Neural cell (in vitro differentiated cells): ENCODE data around the gene DCDC2. TPM values are rescaled to one million over a fixed set of nuclear protein-coding genes. Genes with fewer than 3 reads are reported as not detected.

ENCODE experiments used
- H2AFZ ChIP-seq: fragments of 200-600, 300-800 bp; sonication (generic), shearing (Covaris generic); 2 replicates; pipeline ENCODE4 v1.6.0; 2014; ENCODE audit warnings: low read depth, mild to moderate bottlenecking, antibody characterized with exemption, low read length, moderate library complexity
- H3F3A ChIP-seq: fragments of 200-600 bp; shearing (Covaris generic); 2 replicates; pipeline ENCODE4 v1.6.1; 2016; ENCODE audit warnings: mild to moderate bottlenecking, moderate library complexity, mixed read lengths, antibody characterized with exemption, low read length; ENCODE audit not compliant: insufficient read depth, poor library complexity, severe bottlenecking
- H3K27ac ChIP-seq: fragments of 200-600, 300-800 bp; sonication (generic), shearing (Covaris generic); 2 replicates; pipeline ENCODE4 v1.5.1; 2014; ENCODE audit warnings: mild to moderate bottlenecking, low read length, moderate library complexity
- H3K27me3 ChIP-seq: fragments of 300-800, 200-600 bp; sonication (generic), shearing (Covaris generic); 2 replicates; pipeline ENCODE4 v1.6.0; 2014; ENCODE audit warnings: mild to moderate bottlenecking, low read depth, low read length, moderate library complexity; ENCODE audit not compliant: insufficient read depth
- H3K36me3 ChIP-seq: fragments of 300-800, 200-600 bp; sonication (generic), shearing (Covaris generic); 2 replicates; pipeline ENCODE4 v1.5.1; 2014; ENCODE audit warnings: mild to moderate bottlenecking, antibody characterized with exemption, low read length, moderate library complexity; ENCODE audit not compliant: insufficient read depth
- H3K4me2 ChIP-seq: fragments of 300-800, 200-600 bp; sonication (generic), shearing (Covaris generic); 2 replicates; pipeline ENCODE4 v1.6.0; 2014; ENCODE audit warnings: mild to moderate bottlenecking, low read length
- H3K4me3 ChIP-seq: fragments of 300-800, 200-600 bp; sonication (generic), shearing (Covaris generic); 2 replicates; pipeline ENCODE4 v1.5.1; 2014; ENCODE audit warnings: mild to moderate bottlenecking, low read length, moderate library complexity
- H3K79me2 ChIP-seq: fragments of 200-600 bp; shearing (Covaris generic); replicated peaks from 2 replicates; pipeline ENCODE4 v1.6.0; 2014; ENCODE audit warnings: mild to moderate bottlenecking, low read length, moderate library complexity; ENCODE audit not compliant: insufficient read depth
- H3K9ac ChIP-seq: fragments of 300-800, 200-600 bp; sonication (generic), shearing (Covaris generic); 2 replicates; pipeline ENCODE4 v1.6.1; 2016; ENCODE audit warnings: mild to moderate bottlenecking, low read length, mixed read lengths
- H3K9me2 ChIP-seq: fragments of 200-600 bp; shearing (Covaris generic); 2 replicates; pipeline ENCODE4 v1.6.1; 2016; ENCODE audit warnings: mild to moderate bottlenecking, low read length, mixed read lengths; ENCODE audit not compliant: insufficient read depth
- H3K9me3 ChIP-seq: fragments of 200-600, 300-800 bp; sonication (generic), shearing (Covaris generic); 2 replicates; pipeline ENCODE4 v1.6.1; 2016; ENCODE audit warnings: mild to moderate bottlenecking, mixed run types, low read length, moderate library complexity, mixed read lengths
- H4K20me1 ChIP-seq: fragments of 200-600 bp; shearing (Covaris generic); 2 replicates; pipeline ENCODE4 v1.6.1; 2016; ENCODE audit warnings: mild to moderate bottlenecking, mixed run types; ENCODE audit not compliant: insufficient read depth
- CTCF ChIP-seq: fragments of 450-650 bp; IDR thresholded peaks from 2 replicates; pipeline ENCODE4 v1.5.1; 2014; ENCODE audit warnings: antibody characterized with exemption, mild to moderate bottlenecking, moderate library complexity; ENCODE audit not compliant: poor library complexity, severe bottlenecking
- EP300 ChIP-seq: fragments of 450-650 bp; conservative IDR thresholded peaks from 2 replicates; pipeline ENCODE4 v1.6.1; 2014; ENCODE audit warnings: antibody characterized with exemption, mild to moderate bottlenecking, moderate library complexity; ENCODE audit not compliant: poor library complexity, severe bottlenecking
- EZH2 ChIP-seq: fragments of 200-600, 300-800 bp; shearing (Covaris generic), sonication (generic); IDR thresholded peaks from 2 replicates; pipeline ENCODE4 v1.6.1; 2014; ENCODE audit warnings: antibody characterized with exemption, low read length, borderline replicate concordance, mild to moderate bottlenecking; ENCODE audit not compliant: insufficient read depth, poor library complexity, severe bottlenecking
- MXI1 ChIP-seq: fragments of 450-650 bp; conservative IDR thresholded peaks from 2 replicates; pipeline ENCODE4 v1.6.1; 2014; ENCODE audit warnings: antibody characterized with exemption, mild to moderate bottlenecking; ENCODE audit not compliant: poor library complexity, severe bottlenecking
- POLR2AphosphoS5 ChIP-seq: IDR thresholded peaks from 2 replicates; pipeline ENCODE4 v1.6.1; 2012
- RAD21 ChIP-seq: fragments of 450-650 bp; conservative IDR thresholded peaks from 2 replicates; pipeline ENCODE4 v1.6.1; 2014; ENCODE audit warnings: antibody characterized with exemption, mild to moderate bottlenecking, moderate library complexity
- REST ChIP-seq: IDR thresholded peaks from 2 replicates; pipeline ENCODE4 v1.6.1; 2012; ENCODE audit warnings: borderline replicate concordance
- SMC3 ChIP-seq: fragments of 450-650 bp; conservative IDR thresholded peaks from 2 replicates; pipeline ENCODE4 v1.6.1; 2014; ENCODE audit warnings: antibody characterized with exemption, mild to moderate bottlenecking, moderate library complexity; ENCODE audit not compliant: poor library complexity
- TAF1 ChIP-seq: IDR thresholded peaks from 2 replicates; pipeline ENCODE4 v1.6.1; 2012; ENCODE audit warnings: low read depth
- polyA plus RNA-seq: library from polyadenylated mRNA; depleted of rRNA; stranded (reverse); fragments of >200 nt; gene quantifications from 2 replicates; pipeline ENCODE4 v1.2.3, GENCODE V29; 2014

The DCDC2 gene
- polyA plus RNA-seq, 1 donor from 2014 or later: 0.57 TPM

GRCh38 chr6:24307881-24308280 is 50.0 kb downstream of the DCDC2 start:
- no peak overlapping the region for H3K27ac ChIP-seq
- H3K9me3 ChIP-seq: no peaks in the 10 kb centered on the region
- no peaks in the 10 kb centered on the region for H3K36me3 ChIP-seq
- no peaks in the 10 kb centered on the region for H3K9me2 ChIP-seq
- no peaks in the 10 kb centered on the region for H4K20me1 ChIP-seq
- no peaks in the 10 kb centered on the region for H3K79me2 ChIP-seq
- no peaks in the 10 kb centered on the region for H3K27me3 ChIP-seq
- no peak overlapping the region for H3K4me2 ChIP-seq
- H3F3A ChIP-seq: no peaks in the 10 kb centered on the region
- no peak for TF ChIP-seq REST
- TF ChIP-seq TAF1: no peak
- TF ChIP-seq MXI1: no peak
- TF ChIP-seq CTCF: no peak
- TF ChIP-seq EP300: no peak
- TF ChIP-seq EZH2: no peak
- TF ChIP-seq POLR2AphosphoS5: no peak
- TF ChIP-seq SMC3: no peak
- no peak for TF ChIP-seq RAD21
- no peak overlapping the region for H3K4me3 ChIP-seq
- no peak overlapping the region for H3K9ac ChIP-seq
- no peak overlapping the region for H2AFZ ChIP-seq

GRCh38 chr6:24306936-24307335 is 50.9 kb downstream of the DCDC2 start:
- no peaks in the 10 kb centered on the region for H3F3A ChIP-seq
- no peaks in the 10 kb centered on the region for H3K36me3 ChIP-seq
- H3K79me2 ChIP-seq: no peaks in the 10 kb centered on the region
- no peak overlapping the region for H3K9ac ChIP-seq
- H3K4me3 ChIP-seq: no peak overlapping the region
- H3K4me2 ChIP-seq: no peak overlapping the region
- no peaks in the 10 kb centered on the region for H3K27me3 ChIP-seq
- no peak overlapping the region for H3K27ac ChIP-seq
- H2AFZ ChIP-seq: no peak overlapping the region
- no peaks in the 10 kb centered on the region for H3K9me3 ChIP-seq
- H4K20me1 ChIP-seq: no peaks in the 10 kb centered on the region
- no peaks in the 10 kb centered on the region for H3K9me2 ChIP-seq
- TF ChIP-seq POLR2AphosphoS5 (no peak), EZH2 (no peak), MXI1 (no peak), SMC3 (no peak)

- H3K4me3 ChIP-seq: no peak overlapping the region
- no peaks in the 10 kb centered on the region for H3K9me3 ChIP-seq
- H3K27me3 ChIP-seq: no peaks in the 10 kb centered on the region
- no peaks in the 10 kb centered on the region for H3K79me2 ChIP-seq
- H3K27ac ChIP-seq: no peak overlapping the region
- no peaks in the 10 kb centered on the region for H4K20me1 ChIP-seq
- H3K4me2 ChIP-seq: no peak overlapping the region
- no peak overlapping the region for H2AFZ ChIP-seq
- H3K36me3 ChIP-seq: no peaks in the 10 kb centered on the region
- TF ChIP-seq TAF1 (no peak), POLR2AphosphoS5 (no peak), CTCF (no peak), REST (no peak), EP300 (no peak), MXI1 (no peak), EZH2 (no peak)
- H3F3A ChIP-seq: no peaks in the 10 kb centered on the region
- no peaks in the 10 kb centered on the region for H3K9me2 ChIP-seq
- no peak overlapping the region for H3K9ac ChIP-seq
These were observed 51.8 kb downstream of the DCDC2 start for GRCh38 chr6:24306038-24306437.
